Activated CD4-positive, alpha-beta T cell treated with anti-CD3 and anti-CD28 coated beads, Interleukin-2, amount 50 U/mL, for 48 hours (primary cell): ENCODE measurements around the gene BCAS3.
"Not testable (repeated sequence)": the region's sequence is repeated elsewhere in the genome, so short reads cannot be mapped to it uniquely, and the experiment has no call there.

Source experiments
- DNase-seq, 2 experiments: peaks; one replicate each; pipeline ENCODE4 v3.0.0-alpha.2; 2020

BCAS3 gene

GRCh38 chr17:61359513-61359912 is 681.9 kb downstream of the BCAS3 start:
- not testable (repeated sequence) for DNase-seq

GRCh38 chr17:61360318-61360943 is 682.8 kb downstream of the BCAS3 start:
- DNase-seq, result no peak

GRCh38 chr17:61361084-61361483 is 683.4 kb downstream of the BCAS3 start:
- DNase-seq, result no peak

- no peak for DNase-seq
Observed at GRCh38 chr17:61362396-61362795, 684.7 kb downstream of the BCAS3 start.

- DNase-seq, result no peak
Observed at GRCh38 chr17:61362852-61363600, 685.4 kb downstream of the BCAS3 start.

GRCh38 chr17:61363601-61364462 is 686.2 kb downstream of the BCAS3 start:
- no peak for DNase-seq

- DNase-seq, result no peak
Observed at GRCh38 chr17:61364463-61364846, 686.8 kb downstream of the BCAS3 start.

- DNase-seq, result no peak
Observed at GRCh38 chr17:61366076-61366714, 688.5 kb downstream of the BCAS3 start.

GRCh38 chr17:61366715-61367413 is 689.2 kb downstream of the BCAS3 start:
- no peak for DNase-seq

GRCh38 chr17:61368049-61368831 is 690.6 kb downstream of the BCAS3 start:
- no peak for DNase-seq

GRCh38 chr17:61368832-61369450 is 691.3 kb downstream of the BCAS3 start:
- DNase-seq, result no peak

GRCh38 chr17:61369751-61370150 is 692.1 kb downstream of the BCAS3 start:
- no peak for DNase-seq

- DNase-seq, result no peak
Observed at GRCh38 chr17:61371179-61371578, 693.5 kb downstream of the BCAS3 start.

- no peak for DNase-seq
Observed at GRCh38 chr17:61371606-61372005, 694.0 kb downstream of the BCAS3 start.

GRCh38 chr17:61372436-61372835 is 694.8 kb downstream of the BCAS3 start:
- no peak for DNase-seq

- no peak for DNase-seq
Observed at GRCh38 chr17:61376931-61377838, 699.5 kb downstream of the BCAS3 start.

GRCh38 chr17:61378658-61379456 is 701.2 kb downstream of the BCAS3 start:
- no peak for DNase-seq

GRCh38 chr17:61379457-61380216 is 702.0 kb downstream of the BCAS3 start:
- no peak for DNase-seq
